HepG2 (cell line): ENCODE data around the gene ZNF280A.

ENCODE experiments used
- CHCHD3 ChIP-seq: sonication (generic); formaldehyde crosslinking; IDR thresholded peaks from 2 replicates; pipeline ENCODE4 v1.8.0; 2022; ENCODE audit warnings: mild to moderate bottlenecking, missing genetic modification reagents, moderate library complexity
- CHD2 ChIP-seq: IDR thresholded peaks from 2 replicates; pipeline ENCODE4 v1.6.1; 2011; ENCODE audit warnings: low read depth, low read length, improper control_type of control experiment
- EED ChIP-seq: sonication (generic); formaldehyde crosslinking; IDR thresholded peaks from 2 replicates; pipeline ENCODE4 v1.5.0; 2020; ENCODE audit warnings: mild to moderate bottlenecking, missing genetic modification reagents
- MLLT10 ChIP-seq: sonication (generic); formaldehyde crosslinking; IDR thresholded peaks from 2 replicates; pipeline ENCODE4 v1.4.0; 2020; ENCODE audit warnings: missing genetic modification reagents
- MTA3 ChIP-seq: sonication (generic); formaldehyde crosslinking; IDR thresholded peaks from 2 replicates; pipeline ENCODE4 v1.4.0; 2020; ENCODE audit warnings: missing genetic modification reagents
- RFXAP ChIP-seq: sonication (generic); formaldehyde crosslinking; IDR thresholded peaks from 2 replicates; pipeline ENCODE4 v1.4.0; 2020; ENCODE audit warnings: missing genetic modification reagents, borderline replicate concordance
- TCF7 ChIP-seq: sonication (generic); IDR thresholded peaks from 2 replicates; pipeline ENCODE4 v1.6.1; 2016; ENCODE audit warnings: antibody characterized with exemption, low read depth
- ZBTB10 ChIP-seq: sonication (generic); formaldehyde crosslinking; IDR thresholded peaks from 2 replicates; pipeline ENCODE4 v1.4.0; 2020; ENCODE audit warnings: missing genetic modification reagents, borderline replicate concordance
- ZNF142 ChIP-seq: sonication (generic); formaldehyde crosslinking; IDR thresholded peaks from 2 replicates; pipeline ENCODE4 v1.4.0; 2020; ENCODE audit warnings: missing genetic modification reagents
- ZNF672 ChIP-seq: sonication (generic); formaldehyde crosslinking; IDR thresholded peaks from 2 replicates; pipeline ENCODE4 v1.8.1; 2022; ENCODE audit warnings: missing genetic modification reagents
- ZNF792 ChIP-seq: IDR thresholded peaks from 2 replicates; pipeline ENCODE4 v1.6.1; 2016
- TF ChIP-seq, protein P1 (sequence below): sonication (generic); formaldehyde crosslinking; IDR thresholded peaks from 2 replicates; pipeline ENCODE4 v1.4.0; 2020; ENCODE audit warnings: missing genetic modification reagents, borderline replicate concordance
- TF ChIP-seq, protein P2 (sequence below): sonication (generic); formaldehyde crosslinking; IDR thresholded peaks from 2 replicates; pipeline ENCODE4 v1.5.0; 2020; ENCODE audit warnings: mild to moderate bottlenecking, missing genetic modification reagents, moderate library complexity

GRCh38 chr22:22527312-22527711 is 7.2 kb upstream of the ZNF280A start:
- TF ChIP-seq ZBTB10 (CRISPR knock-in tag) (no peak), MTA3 (CRISPR knock-in tag) (no peak), EED (CRISPR knock-in tag) (no peak), ZNF142 (no peak), ZNF672 (CRISPR knock-in tag) (no peak), MLLT10 (CRISPR knock-in tag) (no peak), RFXAP (no peak), TCF7 (no peak), ZNF792 (no peak), CHCHD3 (CRISPR knock-in tag) (no peak), CHD2 (no peak)
- TF ChIP-seq, protein P1, sequence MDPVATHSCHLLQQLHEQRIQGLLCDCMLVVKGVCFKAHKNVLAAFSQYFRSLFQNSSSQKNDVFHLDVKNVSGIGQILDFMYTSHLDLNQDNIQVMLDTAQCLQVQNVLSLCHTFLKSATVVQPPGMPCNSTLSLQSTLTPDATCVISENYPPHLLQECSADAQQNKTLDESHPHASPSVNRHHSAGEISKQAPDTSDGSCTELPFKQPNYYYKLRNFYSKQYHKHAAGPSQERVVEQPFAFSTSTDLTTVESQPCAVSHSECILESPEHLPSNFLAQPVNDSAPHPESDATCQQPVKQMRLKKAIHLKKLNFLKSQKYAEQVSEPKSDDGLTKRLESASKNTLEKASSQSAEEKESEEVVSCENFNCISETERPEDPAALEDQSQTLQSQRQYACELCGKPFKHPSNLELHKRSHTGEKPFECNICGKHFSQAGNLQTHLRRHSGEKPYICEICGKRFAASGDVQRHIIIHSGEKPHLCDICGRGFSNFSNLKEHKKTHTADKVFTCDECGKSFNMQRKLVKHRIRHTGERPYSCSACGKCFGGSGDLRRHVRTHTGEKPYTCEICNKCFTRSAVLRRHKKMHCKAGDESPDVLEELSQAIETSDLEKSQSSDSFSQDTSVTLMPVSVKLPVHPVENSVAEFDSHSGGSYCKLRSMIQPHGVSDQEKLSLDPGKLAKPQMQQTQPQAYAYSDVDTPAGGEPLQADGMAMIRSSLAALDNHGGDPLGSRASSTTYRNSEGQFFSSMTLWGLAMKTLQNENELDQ (CRISPR knock-in tag) = no peak
- TF ChIP-seq, protein P2, sequence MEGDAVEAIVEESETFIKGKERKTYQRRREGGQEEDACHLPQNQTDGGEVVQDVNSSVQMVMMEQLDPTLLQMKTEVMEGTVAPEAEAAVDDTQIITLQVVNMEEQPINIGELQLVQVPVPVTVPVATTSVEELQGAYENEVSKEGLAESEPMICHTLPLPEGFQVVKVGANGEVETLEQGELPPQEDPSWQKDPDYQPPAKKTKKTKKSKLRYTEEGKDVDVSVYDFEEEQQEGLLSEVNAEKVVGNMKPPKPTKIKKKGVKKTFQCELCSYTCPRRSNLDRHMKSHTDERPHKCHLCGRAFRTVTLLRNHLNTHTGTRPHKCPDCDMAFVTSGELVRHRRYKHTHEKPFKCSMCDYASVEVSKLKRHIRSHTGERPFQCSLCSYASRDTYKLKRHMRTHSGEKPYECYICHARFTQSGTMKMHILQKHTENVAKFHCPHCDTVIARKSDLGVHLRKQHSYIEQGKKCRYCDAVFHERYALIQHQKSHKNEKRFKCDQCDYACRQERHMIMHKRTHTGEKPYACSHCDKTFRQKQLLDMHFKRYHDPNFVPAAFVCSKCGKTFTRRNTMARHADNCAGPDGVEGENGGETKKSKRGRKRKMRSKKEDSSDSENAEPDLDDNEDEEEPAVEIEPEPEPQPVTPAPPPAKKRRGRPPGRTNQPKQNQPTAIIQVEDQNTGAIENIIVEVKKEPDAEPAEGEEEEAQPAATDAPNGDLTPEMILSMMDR (CRISPR knock-in tag) = no peak
